MM.1S (cell line): Measurements from ENCODE around the gene DNAL1.

Experiments used
- CTCF ChIP-seq: fragments of 300-600 bp; sonication (generic); IDR thresholded peaks from 2 replicates; pipeline ENCODE4 v1.5.1; 2016; ENCODE audit warnings: antibody characterized with exemption, low read length, mixed read lengths
- EZH2 ChIP-seq: fragments of 300-600 bp; sonication (generic); optimal IDR thresholded peaks from 2 replicates; pipeline ENCODE3; 2017; ENCODE audit warnings: low read depth, mild to moderate bottlenecking, antibody characterized with exemption, low read length, mixed read lengths
- EZH2phosphoT487 ChIP-seq: fragments of 300-600 bp; sonication (generic); IDR thresholded peaks from 2 replicates; pipeline ENCODE4 v1.6.1; 2018; ENCODE audit warnings: antibody characterized with exemption, low read length

DNA sequence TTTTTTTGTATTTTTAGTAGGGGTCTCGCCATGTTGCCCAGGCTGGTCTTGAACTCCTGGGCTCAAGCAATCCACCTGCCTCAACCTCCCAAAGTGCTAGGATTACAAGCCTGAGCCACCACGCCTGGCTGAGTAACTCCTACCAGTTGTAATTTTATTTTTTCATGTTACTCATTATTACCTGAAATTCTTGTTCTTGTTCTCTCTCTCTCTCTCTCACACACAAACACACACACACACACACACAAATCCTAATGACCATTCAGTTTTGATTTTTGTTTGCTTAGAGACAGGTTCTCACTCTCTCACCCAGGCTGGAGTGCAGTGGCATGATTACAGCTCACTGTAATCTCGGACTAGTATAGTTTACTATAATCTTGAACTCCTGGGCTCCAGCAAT, 30.2 kb downstream of the DNAL1 start:
- TF ChIP-seq CTCF (no peak), EZH2 (no peak), EZH2phosphoT487 (no peak)
